ENCODE data around the gene CCDC13.

GRCh38 chr3:42786631-42787030, 13.6 kb upstream of the CCDC13 start:
- TF ChIP-seq EZH2 (IDR thresholded peaks at IDR 0.05; ENCODE audit: insufficient read depth, poor library complexity, severe bottlenecking) (no peak), EZH2phosphoT487 (IDR thresholded peaks at IDR 0.05; ENCODE audit: insufficient read depth, low read depth) (no peak)

All from GM23248 (cell line).